HepG2 (cell line): Measurements from ENCODE around the gene ATXN7L3. TPM values are rescaled to one million over a fixed set of nuclear protein-coding genes. Genes with fewer than 3 reads are reported as not detected.

Experiments
- ATF3 ChIP-seq: sonication (generic); formaldehyde crosslinking; IDR thresholded peaks from 2 replicates; pipeline ENCODE4 v1.4.0; 2020; ENCODE audit warnings: missing genetic modification reagents
- CHD2 ChIP-seq: IDR thresholded peaks from 2 replicates; pipeline ENCODE4 v1.6.1; 2011; ENCODE audit warnings: low read depth, low read length, improper control_type of control experiment
- FOXO4 ChIP-seq: sonication (generic); formaldehyde crosslinking; conservative IDR thresholded peaks from 2 replicates; pipeline ENCODE4 v1.8.1; 2023; ENCODE audit warnings: missing genetic modification reagents
- GABPB1 ChIP-seq: IDR thresholded peaks from 2 replicates; pipeline ENCODE4 v1.6.1; 2016; ENCODE audit warnings: mild to moderate bottlenecking, missing genetic modification reagents, moderate library complexity, missing compliant biosample characterization
- HNF4G ChIP-seq, 2 experiments: sonication (generic) in 1 of 2; formaldehyde crosslinking in 1 of 2; IDR thresholded peaks; 2 replicates each; pipeline versions ENCODE4 v1.4.0 to v1.6.1; 2011 to 2020; ENCODE audit warnings: borderline replicate concordance in 2 of 2, low read depth in 2 of 2, mild to moderate bottlenecking in 2 of 2, low read length in 1 of 2, missing genetic modification reagents in 1 of 2, moderate library complexity in 1 of 2
- SRY ChIP-seq: sonication (generic); formaldehyde crosslinking; IDR thresholded peaks from 2 replicates; pipeline ENCODE4 v1.8.0; 2022; ENCODE audit warnings: mild to moderate bottlenecking, missing genetic modification reagents
- ZBTB1 ChIP-seq: sonication (generic); formaldehyde crosslinking; IDR thresholded peaks from 2 replicates; pipeline ENCODE4 v1.4.0; 2020; ENCODE audit warnings: missing genetic modification reagents, borderline replicate concordance
- ZNF12 ChIP-seq: sonication (generic); formaldehyde crosslinking; IDR thresholded peaks from 2 replicates; pipeline ENCODE4 v1.5.0; 2020; ENCODE audit warnings: missing genetic modification reagents
- ZNF142 ChIP-seq: sonication (generic); formaldehyde crosslinking; IDR thresholded peaks from 2 replicates; pipeline ENCODE4 v1.4.0; 2020; ENCODE audit warnings: missing genetic modification reagents
- ZNF274 ChIP-seq: sonication (generic); formaldehyde crosslinking; IDR thresholded peaks from 2 replicates; pipeline ENCODE4 v1.5.1; 2020; ENCODE audit warnings: mild to moderate bottlenecking, missing genetic modification reagents
- ZNF276 ChIP-seq: sonication (generic); formaldehyde crosslinking; IDR thresholded peaks from 2 replicates; pipeline ENCODE4 v1.4.0; 2020; ENCODE audit warnings: mild to moderate bottlenecking, low read depth, missing genetic modification reagents
- ZNF468 ChIP-seq: sonication (generic); formaldehyde crosslinking; IDR thresholded peaks from 2 replicates; pipeline ENCODE4 v1.8.0; 2022; ENCODE audit warnings: mild to moderate bottlenecking, moderate library complexity, missing genetic modification reagents
- ZNF7 ChIP-seq: IDR thresholded peaks from 2 replicates; pipeline ENCODE4 v1.6.1; 2016; ENCODE audit warnings: missing biosample characterization, missing genetic modification reagents
- ZNF839 ChIP-seq: sonication (generic); formaldehyde crosslinking; IDR thresholded peaks from 2 replicates; pipeline ENCODE4 v1.4.0; 2020; ENCODE audit warnings: missing genetic modification reagents, mild to moderate bottlenecking, borderline replicate concordance
- polyA plus RNA-seq, 8 experiments: library from polyadenylated mRNA; depleted of rRNA in 3 of 8; stranded (reverse) in 7 of 8; unstranded in 1 of 8; fragments of >200 nt; fragmentation: Illumina TruSeq in 4 of 8; extraction: Trizol in 4 of 8; gene quantifications; 2 replicates each; pipeline versions ENCODE4 v1.2.1 to v1.2.3, GENCODE V29; 2011 to 2016; ENCODE audit warnings: low read depth in 4 of 8, missing spikeins in 1 of 8, mixed read lengths in 1 of 8; ENCODE audit not compliant: insufficient read depth in 1 of 8
- total RNA-seq, 5 experiments: library from RNA; depleted of rRNA; stranded (reverse); fragments of >200 nt; fragmentation: Illumina TruSeq; extraction: Trizol; gene quantifications; 2 replicates each; pipeline ENCODE4 v1.2.3, GENCODE V29; 2016; ENCODE audit warnings: low read depth in 1 of 5

Gene ATXN7L3
- total and polyA plus RNA-seq, 2 of the 13 experiments (the other 11 are each of a cell fraction or from before 2014, with no cell fraction given): 44.5 to 59.1 TPM

GRCh38 chr17:44187131-44187899 is 12.4 kb downstream of the ATXN7L3 start (continued):
- TF ChIP-seq HNF4G (IDR thresholded peaks at IDR 0.05; ENCODE audit: borderline replicate concordance, low read depth, low read length) (no peak), HNF4G (CRISPR knock-in tag; IDR thresholded peaks at IDR 0.05; ENCODE audit: borderline replicate concordance, low read depth) (no peak), ZNF274 (CRISPR knock-in tag) (peak; percentile 7; the same call in 1 of the 2 replicates), ZBTB1 (CRISPR knock-in tag) (0 out of 2 replicates have a peak, but pooled peaks have one; percentile 39), ATF3 (CRISPR knock-in tag) (no peak), CHD2 (no peak), ZNF142 (CRISPR knock-in tag) (no peak), SRY (CRISPR knock-in tag) (no peak), ZNF12 (CRISPR knock-in tag) (no peak), ZNF276 (CRISPR knock-in tag) (0 out of 2 replicates have a peak, but pooled peaks have one; percentile 75), ZNF7 (CRISPR knock-in tag) (no peak), GABPB1 (CRISPR knock-in tag) (no peak), FOXO4 (CRISPR knock-in tag) (no peak), ZNF468 (CRISPR knock-in tag) (no peak), ZNF839 (CRISPR knock-in tag) (no peak)
